PC-3 (cell line): ENCODE data around the gene LYL1.

Experiments
- CTCF ChIP-seq: fragments of 300-600 bp; sonication (generic); conservative IDR thresholded peaks from 2 replicates; pipeline ENCODE4 v1.5.1; 2017; ENCODE audit warnings: antibody characterized with exemption, low read depth, mild to moderate bottlenecking, low read length
- EZH2phosphoT487 ChIP-seq: fragments of 300-600 bp; sonication (generic); IDR thresholded peaks from 2 replicates; pipeline ENCODE4 v1.6.1; 2018; ENCODE audit warnings: mild to moderate bottlenecking, antibody characterized with exemption, low read length, borderline replicate concordance

- TF ChIP-seq CTCF = no peak
- TF ChIP-seq EZH2phosphoT487 = no peak
Observed at GRCh38 chr19:13095393-13095784, 7.3 kb downstream of the LYL1 start.
